GM18909 (cell line): ENCODE measurements around the gene EGFLAM.

Experiments
- ATAC-seq: cut with Tn5 transposase; IDR thresholded peaks from one replicate; pipeline ENCODE4 v1.9.1; 2021; ENCODE audit warnings: mild to moderate bottlenecking; ENCODE audit not compliant: unreplicated experiment, poor library complexity

Gene EGFLAM

DNA sequence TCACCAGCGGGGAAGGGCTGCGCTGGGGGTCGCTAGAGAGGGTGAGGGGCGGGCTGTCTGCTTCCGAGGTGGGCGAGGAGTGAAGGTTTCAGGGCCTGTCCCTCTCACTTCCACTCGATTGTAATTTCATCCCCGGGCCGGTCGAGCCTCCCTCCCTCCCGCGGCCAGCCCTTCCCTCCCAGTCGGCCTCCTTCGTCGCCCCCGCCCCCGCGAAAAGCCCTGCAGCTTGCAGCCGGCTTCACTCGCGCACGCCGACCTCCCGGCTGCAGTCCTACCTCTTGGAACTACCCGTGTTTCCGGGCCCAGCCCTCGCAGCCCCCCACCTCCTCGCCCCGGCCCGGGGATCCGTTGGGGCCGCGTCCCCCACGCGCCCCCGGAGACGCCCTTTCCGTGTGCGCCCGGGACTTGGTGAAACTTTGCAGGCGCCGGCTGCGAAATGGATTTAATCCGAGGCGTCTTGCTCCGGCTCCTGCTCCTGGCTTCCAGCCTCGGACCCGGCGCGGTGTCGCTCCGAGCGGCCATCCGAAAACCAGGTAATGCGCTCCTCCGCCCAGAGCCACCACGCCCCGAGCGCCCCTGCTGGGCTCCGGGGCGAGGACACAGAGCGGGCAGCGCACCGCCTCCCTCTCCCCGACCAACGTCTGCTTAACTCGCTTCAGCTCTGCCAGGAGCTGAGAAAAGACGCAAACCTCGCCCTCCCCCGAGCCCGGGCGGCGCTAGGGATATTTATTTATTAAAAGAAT, at the start of gene EGFLAM:
Gene EGFLAM (plus strand): TSS at position 241 of the 743 bp plus-strand sequence. CDS start 196 bp downstream, at position 437.
- no peak for ATAC-seq

DNA sequence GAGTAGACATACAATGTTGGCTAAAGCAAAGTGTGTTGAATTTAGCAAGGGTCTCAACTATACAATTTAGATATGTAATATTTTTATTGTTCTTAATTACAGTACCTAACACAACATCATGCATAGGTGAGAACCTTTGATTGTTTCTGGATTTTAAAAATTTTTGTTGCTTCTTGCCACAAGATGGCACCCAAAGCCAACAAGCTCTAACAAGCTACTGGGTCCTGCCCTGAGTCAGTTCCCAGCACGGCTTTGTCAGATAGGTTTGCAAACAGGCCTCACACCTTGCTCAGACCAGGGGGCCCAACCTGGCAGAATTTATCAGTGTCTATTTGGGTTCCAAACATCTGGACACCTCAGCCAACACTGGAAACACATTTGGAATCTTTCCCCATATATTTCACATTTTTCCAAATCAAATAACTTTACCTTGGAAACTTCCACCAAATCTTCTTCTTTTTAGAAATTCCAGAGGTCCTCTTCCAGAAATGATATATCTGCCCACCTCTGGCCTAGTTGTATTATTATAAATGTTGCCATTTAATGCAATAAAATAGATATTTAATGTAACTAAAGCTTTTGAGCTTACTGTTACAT, 49.5 kb upstream of the EGFLAM start:
- ATAC-seq, result no peak

DNA sequence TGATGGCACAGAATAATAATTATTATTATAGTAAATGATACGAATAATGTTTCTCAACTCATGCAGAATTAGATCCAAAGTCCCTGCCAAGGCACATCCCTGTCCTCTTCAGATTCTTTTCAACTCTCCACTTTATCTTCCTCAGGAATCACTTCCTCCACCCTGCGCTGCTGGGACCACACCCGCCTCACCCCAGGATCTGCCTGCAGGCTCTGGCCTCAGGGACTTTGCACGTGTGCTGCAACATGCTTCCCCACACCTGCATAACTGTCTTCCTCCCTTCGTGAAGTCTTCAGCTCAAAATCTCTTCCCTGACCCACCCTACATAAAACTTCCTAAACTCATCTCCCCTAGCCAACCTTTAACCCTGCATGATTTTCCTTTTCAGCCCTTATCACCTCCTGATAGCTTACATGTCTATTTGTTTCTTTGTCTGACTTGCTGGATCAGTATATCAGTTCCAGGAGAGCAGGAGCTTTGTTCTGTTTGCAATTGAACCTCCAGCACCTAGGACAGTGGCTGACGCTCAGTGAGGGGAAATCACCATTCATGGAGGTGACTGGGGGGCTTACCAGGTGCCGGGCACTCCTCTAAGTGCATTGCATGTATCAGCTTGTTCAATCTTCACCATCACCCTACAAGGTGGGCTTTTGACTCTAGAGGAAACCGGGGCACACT, 47.5 kb upstream of the EGFLAM start:
- ATAC-seq, result no peak

DNA sequence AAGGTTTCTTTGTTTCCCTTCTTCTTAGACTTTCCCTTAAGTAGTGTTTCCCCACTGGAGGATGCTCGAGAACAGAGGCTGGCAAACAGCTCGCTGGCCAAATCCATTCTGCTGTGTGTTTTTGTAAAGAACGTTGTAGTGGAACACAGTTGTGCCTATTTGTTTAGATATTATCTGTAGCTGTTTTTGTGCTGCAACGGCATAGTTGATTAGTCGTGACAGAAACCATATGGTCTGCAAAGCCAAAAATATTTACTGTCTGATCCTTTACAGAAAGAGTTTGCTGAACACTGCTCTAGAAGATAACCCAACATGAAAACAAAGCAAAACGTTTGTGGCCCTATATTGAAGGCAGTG, 47.0 kb upstream of the EGFLAM start:
- no peak for ATAC-seq

DNA sequence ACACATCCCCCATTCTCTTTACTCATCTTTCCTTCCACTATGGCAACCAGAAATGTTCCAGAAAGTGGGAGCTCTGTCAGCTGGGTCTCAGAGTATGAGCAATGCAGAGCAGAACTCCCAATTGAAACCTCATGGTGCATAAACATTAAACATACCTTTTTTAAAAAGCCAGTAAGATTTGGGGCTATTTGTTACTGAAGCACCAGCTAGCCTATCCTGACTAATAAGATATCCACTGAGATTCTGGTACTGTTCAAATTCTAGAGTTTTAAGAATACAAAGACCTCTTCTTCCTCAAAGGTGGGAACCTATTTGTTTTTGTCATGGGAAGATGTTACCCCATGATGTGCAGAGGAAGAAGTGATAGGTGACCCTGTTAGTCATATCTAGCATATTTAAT, 46.1 kb upstream of the EGFLAM start:
- no peak for ATAC-seq

DNA sequence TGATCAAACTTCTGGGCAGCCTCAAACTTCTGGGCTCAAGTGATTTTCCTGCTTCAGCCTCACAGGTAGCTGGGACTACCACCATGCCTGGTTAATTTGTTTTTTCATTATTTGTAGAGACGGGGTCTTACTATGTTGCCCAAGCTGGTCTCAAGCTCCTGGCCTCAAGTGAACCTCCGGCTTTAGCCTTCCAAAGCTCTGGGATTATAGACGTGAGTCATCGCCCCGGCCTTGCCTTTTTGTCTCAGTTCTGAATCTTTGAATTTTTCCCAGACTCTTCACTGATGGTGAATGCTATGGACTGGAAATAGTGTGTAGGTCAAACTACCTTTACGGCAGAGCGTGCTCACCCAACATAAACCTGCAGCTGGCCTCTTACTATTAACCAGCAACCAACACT, 32.3 kb upstream of the EGFLAM start:
- no peak for ATAC-seq

DNA sequence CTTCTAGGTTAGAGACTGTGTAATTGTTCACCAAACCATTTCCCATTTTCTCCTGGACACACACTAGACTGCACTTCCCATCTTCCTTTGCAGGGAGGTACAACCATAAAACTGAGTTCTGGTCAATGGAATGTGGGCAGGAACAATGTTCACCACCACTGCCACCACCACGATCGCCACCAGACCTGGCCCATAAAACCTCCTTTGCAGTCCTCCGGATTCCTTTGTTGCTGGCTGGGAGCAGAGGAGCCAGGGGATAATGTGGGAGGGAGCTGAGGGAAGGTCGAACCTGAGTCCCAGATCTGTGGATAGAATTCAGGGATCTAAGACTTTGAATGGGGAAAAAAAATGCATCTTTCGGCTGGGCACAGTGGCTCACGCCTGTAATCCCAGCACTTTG, 29.4 kb upstream of the EGFLAM start:
- ATAC-seq, result no peak

DNA sequence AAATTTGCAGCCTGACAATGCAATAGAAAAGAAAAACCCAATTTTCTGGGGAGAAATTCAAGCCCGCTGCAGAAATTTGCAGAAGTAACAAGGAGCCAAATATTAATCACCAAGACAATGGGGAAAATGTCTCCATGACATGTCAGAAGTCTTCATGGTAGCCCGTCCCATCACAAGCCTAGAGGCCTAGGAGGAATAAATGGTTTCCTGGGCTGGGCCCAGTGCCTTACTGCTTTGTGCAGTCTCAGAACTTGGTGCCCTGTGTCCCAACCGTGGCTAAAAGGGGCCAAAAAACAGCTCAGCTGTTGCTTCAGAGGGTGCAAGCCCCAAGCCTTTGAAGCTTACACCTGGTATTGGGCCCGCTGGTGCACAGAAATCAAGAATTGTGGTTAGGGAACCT, 23.6 kb upstream of the EGFLAM start:
- ATAC-seq, result no peak

DNA sequence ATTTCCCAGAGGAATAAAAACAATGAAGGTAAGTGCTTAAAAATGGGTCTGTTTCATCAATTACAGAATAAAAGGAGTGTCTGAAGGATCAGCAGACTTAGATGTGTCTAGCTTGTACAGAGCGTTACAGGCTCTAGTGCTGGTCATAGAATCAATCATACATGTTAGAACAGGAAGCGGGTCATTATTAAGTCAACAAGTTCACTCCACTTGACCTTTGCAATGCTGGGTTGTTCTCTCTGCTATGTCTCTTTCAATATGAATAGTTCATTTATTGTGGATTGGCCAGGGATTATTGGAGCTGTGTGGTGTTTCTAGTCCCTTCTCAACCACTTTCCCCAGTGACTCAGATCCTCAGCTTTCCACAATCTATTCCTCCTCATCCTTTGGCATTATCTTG, 20.7 kb upstream of the EGFLAM start:
- no peak for ATAC-seq

DNA sequence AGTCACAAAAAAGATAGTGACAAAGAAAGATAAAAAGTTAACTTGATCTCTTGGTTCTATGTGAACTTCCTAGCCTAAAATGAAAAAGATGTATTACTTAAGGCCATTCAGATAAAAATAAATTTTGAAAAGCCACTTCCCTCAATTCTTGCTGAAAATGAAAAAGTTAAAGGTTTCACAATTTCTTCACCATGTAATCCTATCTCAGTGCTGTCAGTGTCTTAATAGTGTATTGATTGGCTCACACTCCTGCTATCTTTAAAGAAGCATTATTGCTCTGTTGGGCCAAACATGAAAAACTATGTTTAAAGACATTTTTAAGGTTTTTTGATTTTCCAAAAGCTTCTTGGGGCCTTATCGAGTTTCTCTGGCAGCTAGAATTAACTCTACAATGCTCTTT, 18.1 kb upstream of the EGFLAM start:
- ATAC-seq, result no peak

DNA sequence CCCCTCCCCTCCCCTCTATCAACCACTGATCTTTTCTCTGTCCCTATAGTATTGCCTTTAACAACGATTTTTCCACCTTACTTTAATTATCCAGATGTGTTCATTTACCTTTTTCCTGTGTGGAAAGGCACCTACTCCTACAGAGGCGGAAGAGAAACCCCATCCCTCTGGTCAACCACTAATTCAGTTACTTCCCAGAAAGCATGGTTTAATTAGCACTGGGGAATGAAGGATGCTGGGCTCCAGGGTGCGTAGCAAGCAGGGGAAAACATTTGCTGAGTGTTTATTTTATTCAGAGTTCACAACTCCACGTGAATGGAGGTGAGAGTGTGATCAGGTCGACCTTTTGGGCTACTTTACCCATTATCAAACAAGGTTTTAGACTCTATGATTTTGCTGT, 16.7 kb upstream of the EGFLAM start:
- ATAC-seq, result no peak

DNA sequence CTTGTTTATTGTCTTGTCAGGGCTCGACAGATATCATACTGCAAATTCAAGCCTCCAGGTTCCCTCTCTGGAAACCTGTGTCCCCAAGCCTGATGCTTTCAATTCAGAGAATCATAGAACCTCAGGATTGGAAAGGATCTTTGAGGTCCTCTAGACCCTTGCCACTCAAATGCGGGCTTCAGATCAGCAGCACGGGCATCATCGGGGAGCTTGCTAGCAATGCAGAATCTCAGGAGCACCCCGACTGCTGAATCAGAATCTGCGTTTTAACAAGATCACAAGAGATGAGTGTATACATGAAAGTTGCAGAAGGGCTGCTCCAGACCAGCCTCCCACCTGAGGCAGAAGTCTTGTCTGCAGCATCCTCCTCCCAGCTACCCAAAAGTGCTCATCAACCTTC, 13.1 kb upstream of the EGFLAM start:
- ATAC-seq, result no peak

DNA sequence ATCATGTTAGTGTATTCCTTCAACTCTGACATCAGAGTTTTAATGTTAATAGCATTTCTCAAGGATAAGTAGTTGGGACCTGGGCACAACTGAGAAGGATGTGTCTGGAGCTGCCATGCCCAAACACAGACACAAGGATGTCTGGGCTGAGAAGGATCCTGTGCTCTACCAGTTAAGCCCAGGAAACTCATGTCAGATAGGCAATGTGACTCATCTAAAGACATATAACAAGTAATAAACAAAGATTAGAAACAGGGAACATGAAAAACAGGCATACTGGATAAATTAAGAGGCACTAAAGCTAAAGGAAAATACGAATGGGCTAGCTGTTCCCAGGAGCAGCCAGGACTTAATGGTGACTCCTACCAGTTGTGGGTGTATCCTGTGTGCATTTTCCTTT, 9.1 kb upstream of the EGFLAM start:
- no peak for ATAC-seq

DNA sequence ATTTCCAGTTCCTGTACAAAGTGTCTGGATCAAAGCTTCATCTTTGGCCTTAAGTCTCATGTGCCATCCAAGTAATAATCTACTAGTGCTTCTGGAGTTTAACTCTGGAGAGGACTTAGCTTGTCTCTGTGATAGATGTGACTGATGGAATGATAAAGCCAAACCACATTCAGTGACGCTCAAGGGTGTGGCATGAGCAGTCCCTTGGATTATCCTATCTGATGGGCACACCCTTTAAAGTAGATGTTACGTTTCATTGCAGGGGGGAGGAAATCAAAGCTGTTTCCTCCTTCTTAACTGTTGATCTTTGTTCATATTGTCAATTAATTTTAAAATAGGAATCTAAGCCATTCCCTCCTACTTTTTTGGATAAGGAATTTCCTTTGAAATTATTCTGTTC, 8.5 kb upstream of the EGFLAM start:
- no peak for ATAC-seq

DNA sequence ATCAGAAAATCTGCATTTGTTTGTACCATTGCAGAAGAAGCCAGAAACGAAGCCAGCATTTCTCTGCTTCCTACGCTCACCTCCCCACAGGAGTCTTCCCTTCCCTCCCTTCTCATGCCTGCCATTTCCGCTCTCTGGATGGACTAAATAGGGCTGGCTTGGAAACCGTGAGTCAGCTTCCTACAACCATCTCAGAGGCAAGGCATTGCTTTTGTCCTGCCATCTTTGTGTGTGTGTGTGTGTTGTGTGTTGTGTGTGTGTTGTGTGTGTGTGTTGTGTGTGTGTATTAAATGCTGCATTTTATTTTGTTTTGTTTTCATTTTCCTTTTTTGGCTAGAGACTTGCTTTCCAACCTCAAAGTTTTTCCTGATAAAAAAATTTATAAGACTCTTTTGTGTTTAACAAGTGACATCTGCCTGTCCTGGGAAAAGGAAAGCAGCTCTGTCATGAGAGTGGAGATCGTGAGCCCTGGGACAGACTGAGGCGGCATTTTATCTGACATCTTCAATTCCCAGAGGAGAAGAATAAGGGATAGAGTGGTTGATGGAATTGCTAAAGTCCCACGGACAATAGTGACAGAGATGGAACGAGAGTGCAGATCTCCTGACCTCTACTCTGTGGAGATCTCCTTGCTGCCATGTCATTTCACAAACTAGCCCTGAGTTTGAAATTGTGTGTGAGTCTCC, 7.5 kb upstream of the EGFLAM start:
- ATAC-seq, result no peak

DNA sequence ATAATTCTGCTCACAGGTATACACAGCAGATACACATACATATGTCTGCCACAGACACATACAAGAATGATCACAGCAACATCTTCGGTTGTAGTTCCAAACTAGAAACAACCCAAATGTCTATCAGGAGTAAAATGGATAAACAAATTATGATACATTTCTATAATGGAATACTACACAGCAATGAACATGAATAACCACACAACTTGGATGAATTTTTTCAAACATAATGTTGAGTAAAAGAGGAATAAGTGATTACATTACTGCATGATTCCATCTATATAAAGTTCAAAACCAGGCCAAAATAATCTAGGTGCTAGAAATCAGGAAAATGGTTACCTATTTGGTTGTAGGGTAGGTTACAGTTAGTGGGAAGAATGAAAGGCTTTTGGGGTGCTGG, 4.6 kb upstream of the EGFLAM start:
- no peak for ATAC-seq

DNA sequence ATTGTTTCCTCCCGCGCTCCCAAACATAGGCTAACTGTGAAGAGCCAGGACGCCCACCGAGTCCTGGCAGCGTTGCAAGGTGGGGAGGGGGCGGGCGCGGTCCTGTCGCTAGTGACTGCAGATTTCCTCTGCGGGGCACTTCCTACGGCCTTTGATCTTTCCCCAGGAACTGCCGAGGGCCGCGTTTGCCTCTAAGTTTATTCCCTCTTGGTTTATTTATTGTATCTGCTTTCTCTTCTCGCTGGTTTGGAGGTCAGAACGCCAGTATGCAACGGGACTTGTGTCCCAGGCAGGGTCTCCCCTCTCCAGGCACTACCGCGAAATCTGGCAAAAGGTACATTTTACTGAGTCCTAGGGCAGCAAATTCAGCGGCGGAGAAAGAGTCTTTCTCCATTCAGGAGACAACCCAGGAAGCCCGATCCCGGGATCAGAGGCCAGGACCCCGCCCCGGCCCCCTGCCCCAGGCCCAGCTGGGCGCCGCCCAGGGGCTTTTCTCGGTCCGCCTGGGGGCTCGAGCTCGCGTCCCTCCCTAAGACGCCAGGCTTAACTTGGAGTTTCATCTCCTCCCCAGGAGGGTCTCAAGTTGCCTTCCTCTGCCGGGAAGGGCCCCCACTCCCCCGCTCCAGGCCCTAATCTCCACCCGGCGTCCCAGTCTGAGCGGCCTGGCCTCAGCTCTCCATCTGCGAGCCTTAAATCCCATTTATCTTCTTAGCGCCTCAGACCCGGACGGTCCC, 884 bp upstream of the EGFLAM start:
- no peak for ATAC-seq

DNA sequence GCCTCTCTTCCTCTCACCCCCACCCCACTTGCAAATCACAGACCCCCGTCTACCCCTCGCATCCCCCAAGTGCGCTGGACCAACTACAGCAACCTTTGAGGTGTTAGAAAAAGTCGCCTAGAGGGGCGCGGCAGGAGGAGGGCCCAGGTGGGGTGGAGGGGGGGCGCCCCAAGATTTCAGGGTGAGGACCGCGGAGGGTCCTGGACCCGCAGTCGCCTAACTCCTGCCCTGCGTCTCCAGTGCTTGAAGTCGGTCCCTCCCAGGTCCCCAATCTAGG, 379 bp upstream of the EGFLAM start:
- ATAC-seq, result no peak

DNA sequence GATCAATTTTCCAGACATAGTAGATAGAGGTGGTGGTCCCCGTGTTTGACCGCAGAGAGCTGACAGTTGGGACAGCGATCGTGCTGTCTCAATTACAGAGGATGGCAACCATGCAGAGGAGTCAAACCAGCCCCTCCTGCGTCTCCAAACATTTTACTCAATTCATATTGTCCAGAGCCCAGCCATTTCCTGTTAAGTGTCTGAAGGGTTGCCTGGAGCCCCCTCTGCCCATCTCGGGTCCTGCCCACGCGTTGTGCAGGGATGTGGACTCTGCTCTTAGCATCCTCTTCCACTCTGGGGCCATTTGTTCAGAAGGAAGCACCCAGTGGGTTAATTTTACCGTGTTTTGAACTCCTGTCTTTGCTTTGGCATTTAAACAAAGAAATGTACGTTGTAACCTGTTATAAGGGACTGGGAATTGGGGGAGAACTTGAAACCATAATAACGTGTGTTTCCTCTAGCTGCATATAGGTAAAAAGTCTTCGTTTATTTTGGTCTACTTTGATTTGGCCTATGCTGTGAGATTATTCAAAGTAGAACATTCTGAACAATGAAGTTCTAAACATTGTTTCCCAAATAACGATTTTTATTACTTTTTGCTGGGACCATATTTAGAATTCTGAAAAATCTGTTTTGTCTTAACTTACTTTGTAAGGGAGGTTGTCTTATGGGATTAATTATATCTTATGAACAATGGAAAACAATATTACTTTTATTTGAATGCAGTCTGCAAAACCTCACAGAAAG, 876 bp downstream of the EGFLAM start:
- no peak for ATAC-seq

DNA sequence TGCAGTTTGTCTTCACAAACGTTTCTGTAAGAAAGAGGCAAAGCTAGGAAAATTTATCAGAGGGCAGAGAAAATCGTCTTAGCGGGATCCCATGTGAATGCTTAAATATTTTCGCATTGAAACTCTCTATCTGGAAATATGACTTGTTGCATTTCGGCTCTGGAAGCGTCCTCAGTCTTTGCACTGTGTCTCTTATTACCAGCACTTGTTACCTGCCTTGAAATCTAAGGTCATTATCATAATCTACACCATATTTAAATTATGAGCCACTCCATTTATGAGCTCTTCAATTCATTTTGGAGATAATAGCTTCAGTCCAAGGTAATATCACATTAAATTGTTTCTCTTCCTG, 1.4 kb downstream of the EGFLAM start:
- no peak for ATAC-seq
